Measurements from ENCODE around the gene LHFPL5.

DNA sequence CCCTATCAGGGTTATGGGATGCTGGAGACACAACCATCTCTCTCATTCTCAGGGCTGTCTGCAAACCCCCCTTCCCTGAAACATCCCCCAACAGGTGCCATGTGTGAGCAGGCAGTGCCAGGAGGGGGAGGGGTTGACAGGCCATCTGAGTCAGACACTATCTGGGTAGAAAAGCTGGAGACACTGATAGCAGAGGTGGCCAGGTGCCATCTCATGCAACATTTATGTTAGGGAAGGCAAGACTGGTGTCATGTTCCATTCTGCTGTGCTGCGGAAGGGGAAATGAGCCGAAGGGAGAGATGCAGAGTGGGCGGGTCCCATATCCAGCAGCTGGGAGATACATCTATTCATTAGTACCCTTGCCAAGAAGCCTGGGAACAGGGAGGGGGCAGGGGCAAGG, 3.5 kb downstream of the LHFPL5 start:
- TF ChIP-seq EZH2 (IDR thresholded peaks at IDR 0.05; ENCODE audit: low read depth, low read length, severe bottlenecking) (no peak), YY1 (IDR thresholded peaks at IDR 0.05; ENCODE audit: low read depth, low read length) (no peak), POLR2A (IDR thresholded peaks at IDR 0.05; ENCODE audit: control extremely low read depth in 1 of 2, low read depth in 2 of 2, low read length in 2 of 2) (no peak), KDM1A (IDR thresholded peaks at IDR 0.05; ENCODE audit: borderline replicate concordance, low read length) (no peak), SRF (IDR thresholded peaks at IDR 0.05; ENCODE audit: low read depth, low read length) (no peak), KDM5A (IDR thresholded peaks at IDR 0.05; ENCODE audit: low read length) (no peak)
- TF ChIP-seq, protein P1, sequence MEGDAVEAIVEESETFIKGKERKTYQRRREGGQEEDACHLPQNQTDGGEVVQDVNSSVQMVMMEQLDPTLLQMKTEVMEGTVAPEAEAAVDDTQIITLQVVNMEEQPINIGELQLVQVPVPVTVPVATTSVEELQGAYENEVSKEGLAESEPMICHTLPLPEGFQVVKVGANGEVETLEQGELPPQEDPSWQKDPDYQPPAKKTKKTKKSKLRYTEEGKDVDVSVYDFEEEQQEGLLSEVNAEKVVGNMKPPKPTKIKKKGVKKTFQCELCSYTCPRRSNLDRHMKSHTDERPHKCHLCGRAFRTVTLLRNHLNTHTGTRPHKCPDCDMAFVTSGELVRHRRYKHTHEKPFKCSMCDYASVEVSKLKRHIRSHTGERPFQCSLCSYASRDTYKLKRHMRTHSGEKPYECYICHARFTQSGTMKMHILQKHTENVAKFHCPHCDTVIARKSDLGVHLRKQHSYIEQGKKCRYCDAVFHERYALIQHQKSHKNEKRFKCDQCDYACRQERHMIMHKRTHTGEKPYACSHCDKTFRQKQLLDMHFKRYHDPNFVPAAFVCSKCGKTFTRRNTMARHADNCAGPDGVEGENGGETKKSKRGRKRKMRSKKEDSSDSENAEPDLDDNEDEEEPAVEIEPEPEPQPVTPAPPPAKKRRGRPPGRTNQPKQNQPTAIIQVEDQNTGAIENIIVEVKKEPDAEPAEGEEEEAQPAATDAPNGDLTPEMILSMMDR (IDR thresholded peaks at IDR 0.05; ENCODE audit: control extremely low read depth in 1 of 3, insufficient read depth in 1 of 3, low read depth in 1 of 3, low read length in 3 of 3): no peak
- TF ChIP-seq, protein P2, sequence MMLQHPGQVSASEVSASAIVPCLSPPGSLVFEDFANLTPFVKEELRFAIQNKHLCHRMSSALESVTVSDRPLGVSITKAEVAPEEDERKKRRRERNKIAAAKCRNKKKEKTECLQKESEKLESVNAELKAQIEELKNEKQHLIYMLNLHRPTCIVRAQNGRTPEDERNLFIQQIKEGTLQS (IDR thresholded peaks at IDR 0.05; ENCODE audit: insufficient read depth, low read depth, low read length): no peak

All from H1 (cell line).